MM.1S (cell line): Measurements from ENCODE around the gene RANBP9.
A peak's percentile ranks its signal among the peaks of the same experiment; 100 is the strongest.

Source experiments
- DNase-seq: peaks from one replicate; pipeline ENCODE4 v3.0.0-alpha.2; 2015
- H2AFZ ChIP-seq: fragments of 300-600 bp; sonication (generic); 2 replicates; pipeline ENCODE4 v1.6.0; 2016; ENCODE audit warnings: antibody characterized with exemption, low read length
- H3F3A ChIP-seq: fragments of 300-600 bp; sonication (generic); 2 replicates; pipeline ENCODE4 v1.6.1; 2016; ENCODE audit warnings: mild to moderate bottlenecking, antibody characterized with exemption, low read length, moderate library complexity, mixed read lengths; ENCODE audit not compliant: insufficient read depth
- H3K27ac ChIP-seq: fragments of 300-600 bp; sonication (generic); 2 replicates; pipeline ENCODE4 v1.5.1; 2016; ENCODE audit warnings: mild to moderate bottlenecking, low read length
- H3K27me3 ChIP-seq: fragments of 300-600 bp; sonication (generic); replicated peaks from 2 replicates; pipeline ENCODE4 v1.6.0; 2016; ENCODE audit warnings: low read length; ENCODE audit not compliant: insufficient read depth
- H3K36me3 ChIP-seq: fragments of 300-600 bp; sonication (generic); replicated peaks from 2 replicates; pipeline ENCODE4 v1.6.1; 2016; ENCODE audit warnings: mild to moderate bottlenecking, low read length, mixed read lengths; ENCODE audit not compliant: insufficient read depth
- H3K4me1 ChIP-seq: fragments of 300-600 bp; sonication (generic); 2 replicates; pipeline ENCODE4 v1.6.1; 2016; ENCODE audit warnings: low read length, mixed read lengths
- H3K4me2 ChIP-seq: fragments of 300-600 bp; sonication (generic); 2 replicates; pipeline ENCODE4 v1.6.0; 2016; ENCODE audit warnings: low read depth, low read length
- H3K4me3 ChIP-seq: fragments of 300-600 bp; sonication (generic); 2 replicates; pipeline ENCODE4 v1.5.1; 2016; ENCODE audit warnings: low read length, mixed read lengths
- H3K79me2 ChIP-seq: fragments of 300-600 bp; sonication (generic); 2 replicates; pipeline ENCODE4 v1.6.1; 2016; ENCODE audit warnings: mixed run types, low read length, mixed read lengths
- H3K9ac ChIP-seq: fragments of 300-600 bp; sonication (generic); 2 replicates; pipeline ENCODE4 v1.6.1; 2016; ENCODE audit warnings: low read length, mixed read lengths
- H3K9me2 ChIP-seq: fragments of 300-600 bp; sonication (generic); replicated peaks from 2 replicates; pipeline ENCODE4 v1.6.1; 2016; ENCODE audit warnings: mild to moderate bottlenecking, low read length, mixed read lengths; ENCODE audit not compliant: insufficient read depth
- H3K9me3 ChIP-seq: fragments of 300-600 bp; sonication (generic); replicated peaks from 2 replicates; pipeline ENCODE4 v1.6.1; 2016; ENCODE audit warnings: mild to moderate bottlenecking, low read length, mixed read lengths; ENCODE audit not compliant: insufficient read depth
- H4K20me1 ChIP-seq: fragments of 300-600 bp; sonication (generic); 2 replicates; pipeline ENCODE4 v1.6.1; 2016; ENCODE audit warnings: mild to moderate bottlenecking, low read length, moderate library complexity, mixed read lengths; ENCODE audit not compliant: insufficient read depth
- EZH2 ChIP-seq: fragments of 300-600 bp; sonication (generic); optimal IDR thresholded peaks from 2 replicates; pipeline ENCODE3; 2017; ENCODE audit warnings: low read depth, mild to moderate bottlenecking, antibody characterized with exemption, low read length, mixed read lengths
- EZH2phosphoT487 ChIP-seq: fragments of 300-600 bp; sonication (generic); IDR thresholded peaks from 2 replicates; pipeline ENCODE4 v1.6.1; 2018; ENCODE audit warnings: antibody characterized with exemption, low read length
- TF ChIP-seq, protein P1 (sequence below): fragments of 300-600 bp; sonication (generic); IDR thresholded peaks from 2 replicates; pipeline ENCODE4 v1.5.1; 2016; ENCODE audit warnings: antibody characterized with exemption, low read length, mixed read lengths

RANBP9 gene

DNA sequence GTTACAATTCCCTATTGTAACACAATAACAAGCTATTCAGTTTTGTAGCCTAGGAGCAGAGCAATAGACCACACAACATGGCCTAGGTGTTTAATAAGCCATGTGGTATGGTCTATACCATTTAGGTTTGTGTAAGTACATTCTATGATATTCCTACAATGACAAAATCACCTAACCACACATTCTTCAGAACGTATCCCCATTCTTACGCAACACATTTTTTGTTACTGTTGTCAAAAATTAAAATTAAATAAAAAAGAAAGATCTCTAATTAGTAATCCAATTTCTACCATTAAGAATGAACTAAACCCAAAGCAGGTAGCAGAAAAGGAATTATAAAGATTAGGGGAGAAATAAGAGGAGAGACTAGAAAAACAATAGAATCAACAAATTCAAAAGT lies 44.0 kb downstream of the RANBP9 start:
- peak overlapping the region; percentile 49; the same call in 1 of the 2 replicates for H3K4me2 ChIP-seq
- no peaks in the 10 kb centered on the region for H3K9me3 ChIP-seq
- peaks cover 14% of the 10 kb centered on the region for H3F3A ChIP-seq
- H3K27me3 ChIP-seq, result no peaks in the 10 kb centered on the region
- H3K9ac ChIP-seq, result no peak overlapping the region
- H3K79me2 ChIP-seq, result peaks cover 95% of the 10 kb centered on the region
- peaks cover 46% of the 10 kb centered on the region for H3K4me1 ChIP-seq
- H3K4me3 ChIP-seq, result no peak overlapping the region
- no peak overlapping the region for H3K27ac ChIP-seq
- no peak overlapping the region for H2AFZ ChIP-seq
- H3K9me2 ChIP-seq, result no peaks in the 10 kb centered on the region
- no peaks in the 10 kb centered on the region for H3K36me3 ChIP-seq
- TF ChIP-seq EZH2 (no peak), EZH2phosphoT487 (no peak)
- TF ChIP-seq, protein P1, sequence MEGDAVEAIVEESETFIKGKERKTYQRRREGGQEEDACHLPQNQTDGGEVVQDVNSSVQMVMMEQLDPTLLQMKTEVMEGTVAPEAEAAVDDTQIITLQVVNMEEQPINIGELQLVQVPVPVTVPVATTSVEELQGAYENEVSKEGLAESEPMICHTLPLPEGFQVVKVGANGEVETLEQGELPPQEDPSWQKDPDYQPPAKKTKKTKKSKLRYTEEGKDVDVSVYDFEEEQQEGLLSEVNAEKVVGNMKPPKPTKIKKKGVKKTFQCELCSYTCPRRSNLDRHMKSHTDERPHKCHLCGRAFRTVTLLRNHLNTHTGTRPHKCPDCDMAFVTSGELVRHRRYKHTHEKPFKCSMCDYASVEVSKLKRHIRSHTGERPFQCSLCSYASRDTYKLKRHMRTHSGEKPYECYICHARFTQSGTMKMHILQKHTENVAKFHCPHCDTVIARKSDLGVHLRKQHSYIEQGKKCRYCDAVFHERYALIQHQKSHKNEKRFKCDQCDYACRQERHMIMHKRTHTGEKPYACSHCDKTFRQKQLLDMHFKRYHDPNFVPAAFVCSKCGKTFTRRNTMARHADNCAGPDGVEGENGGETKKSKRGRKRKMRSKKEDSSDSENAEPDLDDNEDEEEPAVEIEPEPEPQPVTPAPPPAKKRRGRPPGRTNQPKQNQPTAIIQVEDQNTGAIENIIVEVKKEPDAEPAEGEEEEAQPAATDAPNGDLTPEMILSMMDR, result no peak
- no peaks in the 10 kb centered on the region for H4K20me1 ChIP-seq
- no peak for DNase-seq

DNA sequence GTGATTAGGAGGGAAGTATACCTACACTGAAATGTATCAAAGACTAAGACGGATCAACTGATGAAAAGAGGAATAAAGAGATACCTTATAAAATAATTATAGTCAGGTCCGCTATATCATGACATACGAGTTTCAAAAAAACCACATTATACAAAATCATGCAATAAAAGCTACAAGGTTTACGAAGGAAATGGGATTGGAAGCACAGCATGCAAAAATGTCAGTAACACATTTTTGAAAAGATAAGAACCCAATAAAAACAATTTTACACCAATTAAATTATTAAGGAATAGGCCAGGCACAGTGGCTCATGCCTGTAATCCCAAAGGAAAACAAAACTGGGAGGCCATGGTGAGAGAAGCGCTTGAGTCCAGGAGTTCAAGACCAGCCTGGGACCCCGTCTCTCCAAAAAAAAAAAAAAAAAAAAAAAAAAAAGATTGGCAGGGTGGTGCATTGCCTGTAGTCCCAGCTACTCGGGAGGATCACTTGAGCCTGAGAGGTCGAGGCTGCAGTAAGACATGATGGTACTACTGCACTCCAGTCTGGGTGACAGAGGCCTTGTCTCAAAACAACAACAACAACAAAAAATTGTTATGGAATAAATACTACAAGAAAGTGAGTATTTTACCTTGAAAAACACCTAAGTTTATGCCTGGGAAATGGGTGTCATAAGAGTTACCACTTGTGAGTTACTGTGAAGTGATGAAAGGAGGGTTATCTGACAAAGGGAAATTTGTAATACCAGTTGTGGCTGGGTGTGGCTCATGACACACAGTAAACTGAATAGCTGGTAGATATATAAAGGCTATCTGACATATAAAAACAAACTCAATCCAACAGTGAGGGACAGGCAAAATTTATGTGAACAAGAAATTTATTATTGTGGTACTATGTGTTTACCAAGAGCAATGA lies 45.2 kb downstream of the RANBP9 start:
- no peaks in the 10 kb centered on the region for H3K27me3 ChIP-seq
- no peak overlapping the region for H2AFZ ChIP-seq
- no peak overlapping the region for H3K9ac ChIP-seq
- H3K36me3 ChIP-seq, result no peaks in the 10 kb centered on the region
- no peak overlapping the region for H3K4me3 ChIP-seq
- H3K9me3 ChIP-seq, result no peaks in the 10 kb centered on the region
- H3K9me2 ChIP-seq, result no peaks in the 10 kb centered on the region
- H3K4me2 ChIP-seq, result no peak overlapping the region
- no peak overlapping the region for H3K27ac ChIP-seq
- TF ChIP-seq EZH2 (no peak), EZH2phosphoT487 (no peak)
- TF ChIP-seq, protein P1, result no peak
- DNase-seq, result no peak
- H3K79me2 ChIP-seq, result peaks cover 95% of the 10 kb centered on the region
- peaks cover 14% of the 10 kb centered on the region for H3F3A ChIP-seq
- H3K4me1 ChIP-seq, result peaks cover 51% of the 10 kb centered on the region
- H4K20me1 ChIP-seq, result no peaks in the 10 kb centered on the region

DNA sequence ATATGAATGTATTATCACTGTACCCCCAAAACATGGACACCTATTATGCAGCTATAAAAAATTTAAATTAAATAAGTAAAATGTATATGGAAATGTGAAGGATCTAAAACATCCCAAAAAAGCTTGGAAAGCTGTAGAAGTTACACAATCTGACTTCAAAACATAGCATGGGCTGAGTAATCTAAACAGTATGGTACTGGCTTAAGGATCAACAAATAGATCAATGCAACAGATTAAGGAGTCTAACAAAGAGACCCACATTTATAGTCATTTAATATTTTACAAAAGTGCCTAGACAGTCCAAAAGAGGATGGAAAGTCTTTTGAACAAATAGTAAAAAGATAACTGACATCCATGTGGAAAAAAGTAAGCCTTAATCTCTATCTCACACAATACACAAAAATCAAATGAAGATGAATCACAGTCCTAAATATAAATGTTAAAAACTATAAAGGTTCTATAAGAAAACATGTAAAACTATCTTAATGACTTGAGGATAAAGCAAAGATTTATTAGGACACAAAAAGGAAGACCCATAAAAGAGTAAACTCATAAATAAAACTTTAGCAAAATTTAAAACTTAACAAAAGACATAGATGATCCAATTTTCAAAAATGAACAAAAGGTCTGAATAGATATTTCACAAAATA lies 46.8 kb downstream of the RANBP9 start:
- Histone ChIP-seq H3K4me1 (peaks cover 49% of the 10 kb centered on the region), H3K36me3 (no peaks in the 10 kb centered on the region), H3F3A (peaks cover 14% of the 10 kb centered on the region), H3K4me2 (0 out of 2 replicates have a peak overlapping the region, but pooled peaks have one; percentile 3), H3K9me3 (no peaks in the 10 kb centered on the region), H3K4me3 (no peak overlapping the region), H4K20me1 (no peaks in the 10 kb centered on the region), H3K27ac (no peak overlapping the region), H3K27me3 (no peaks in the 10 kb centered on the region), H3K9ac (no peak overlapping the region), H2AFZ (no peak overlapping the region), H3K79me2 (peaks cover 94% of the 10 kb centered on the region), H3K9me2 (no peaks in the 10 kb centered on the region)
- TF ChIP-seq, protein P1, result no peak
- TF ChIP-seq EZH2 (no peak), EZH2phosphoT487 (no peak)
- DNase-seq, result no peak
